ENCODE measurements around the gene SART1.
A peak's percentile ranks its signal among the peaks of the same experiment; 100 is the strongest.

SART1 gene

GRCh38 chr11:65967329-65967934 lies 5.9 kb downstream of the SART1 start:
- no peak for DNase-seq (ENCODE audit: low read depth in 2 of 2)

GRCh38 chr11:65968600-65969482 lies 7.3 kb downstream of the SART1 start:
- DNase-seq (ENCODE audit: low read depth in 2 of 2), result no peak

- no peak for DNase-seq (ENCODE audit: low read depth in 2 of 2)
Measured at GRCh38 chr11:65972116-65972515, 10.6 kb downstream of the SART1 start.

DNA sequence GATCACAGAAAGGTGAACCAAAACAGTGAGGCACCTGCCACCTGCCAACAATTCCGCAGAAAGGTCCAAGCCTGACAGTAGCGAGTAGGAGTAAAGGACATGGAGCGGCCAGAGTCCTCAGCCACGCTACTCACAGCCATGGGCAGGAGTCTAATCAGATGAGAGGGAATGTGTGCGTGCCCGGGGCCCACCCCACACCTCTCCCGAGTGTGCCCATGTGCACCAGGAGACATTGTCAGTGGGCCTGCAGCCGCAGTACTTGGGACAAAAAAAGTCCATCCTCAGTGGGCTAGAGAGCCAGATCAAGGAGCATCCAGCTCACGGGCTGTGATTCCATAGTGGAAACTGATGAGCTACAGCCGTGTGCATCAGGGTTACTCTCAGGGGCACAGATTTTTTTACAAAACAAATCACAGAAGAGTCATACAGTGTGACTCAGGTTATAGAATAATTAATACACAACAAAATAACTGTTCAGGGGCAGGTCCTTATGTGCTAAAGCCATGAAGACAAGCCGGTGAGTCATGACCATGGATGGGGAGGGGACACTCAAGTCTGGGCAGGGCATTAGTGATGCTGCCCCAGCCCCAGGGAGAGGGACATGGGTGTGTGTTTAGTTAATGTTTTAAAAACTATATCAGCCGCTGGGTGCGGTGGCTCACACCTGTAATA lies 12.0 kb downstream of the SART1 start:
- DNase-seq (ENCODE audit: low read depth in 2 of 2), result no peak

DNA sequence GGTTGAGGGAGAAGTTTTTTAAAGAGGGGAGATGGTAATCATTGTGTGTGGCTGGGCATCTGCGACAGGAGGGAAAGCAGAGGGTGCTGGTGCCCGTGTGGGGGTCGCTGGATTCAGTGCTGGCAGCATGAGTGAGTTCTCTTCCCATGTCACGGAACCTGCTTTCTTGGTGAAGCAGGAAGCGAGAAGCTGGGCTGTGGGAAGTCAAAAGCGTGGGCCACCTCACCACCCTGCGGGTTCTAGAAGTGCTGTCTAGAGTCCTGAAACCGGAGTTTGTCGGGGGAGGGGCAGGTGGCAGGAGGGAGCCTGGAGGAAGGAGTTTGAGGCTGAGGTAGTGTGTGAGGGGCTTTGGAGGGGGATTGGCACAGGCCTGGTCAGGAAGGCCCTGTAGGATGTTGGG lies 14.2 kb downstream of the SART1 start:
- DNase-seq (ENCODE audit: low read depth in 2 of 2), result no peak

GRCh38 chr11:65976216-65977176 lies 15.0 kb downstream of the SART1 start:
- DNase-seq (ENCODE audit: low read depth in 2 of 2), result no peak

- no peak for DNase-seq (ENCODE audit: low read depth in 2 of 2)
Measured at GRCh38 chr11:65977621-65978390, 16.3 kb downstream of the SART1 start.

- no peak for DNase-seq (ENCODE audit: low read depth in 2 of 2)
Measured at GRCh38 chr11:65978391-65979238, 17.1 kb downstream of the SART1 start.

- no peak for DNase-seq (ENCODE audit: low read depth in 2 of 2)
Measured at GRCh38 chr11:65979261-65979759, 17.8 kb downstream of the SART1 start.

DNA sequence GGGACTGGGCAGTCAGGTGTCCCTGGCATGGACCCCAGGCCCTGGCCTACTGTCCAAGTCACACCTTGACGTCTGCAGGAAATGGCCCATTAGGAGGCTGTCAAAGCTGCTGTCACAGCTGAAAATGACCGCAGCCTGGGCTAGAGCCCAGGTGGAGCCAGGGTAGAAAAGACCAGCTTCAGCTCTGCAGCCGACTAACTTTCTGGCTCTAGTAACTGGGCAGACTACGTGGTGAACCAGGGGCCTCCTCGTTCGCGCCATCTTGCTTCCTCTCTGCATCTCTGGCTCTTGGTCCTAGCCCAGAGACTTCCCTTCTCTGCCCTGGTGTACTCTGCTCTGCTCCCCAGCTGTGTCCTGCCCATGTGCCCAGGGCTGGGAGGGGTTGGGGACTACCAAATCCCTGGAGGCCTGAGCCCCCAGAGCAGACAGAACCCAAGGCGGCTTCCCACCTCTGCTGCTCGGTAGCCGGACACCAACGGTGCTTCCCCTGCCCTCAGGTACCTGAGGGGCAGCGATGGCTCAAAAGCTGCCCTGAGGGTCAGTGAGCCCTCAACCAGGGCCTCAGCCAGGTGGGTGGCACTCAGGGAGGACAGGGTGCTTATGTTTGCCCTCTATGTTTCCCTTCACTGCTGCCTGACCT lies 19.7 kb downstream of the SART1 start:
- no peak for DNase-seq (ENCODE audit: low read depth in 2 of 2)

GRCh38 chr11:65981972-65982823 lies 20.7 kb downstream of the SART1 start:
- no peak for DNase-seq (ENCODE audit: low read depth in 2 of 2)

GRCh38 chr11:65982824-65983588 lies 21.5 kb downstream of the SART1 start:
- DNase-seq (ENCODE audit: low read depth in 2 of 2), result no peak

GRCh38 chr11:65983589-65983987 lies 22.1 kb downstream of the SART1 start:
- no peak for DNase-seq (ENCODE audit: low read depth in 2 of 2)

- DNase-seq (ENCODE audit: low read depth in 2 of 2), result no peak
Measured at GRCh38 chr11:65987336-65987735, 25.8 kb downstream of the SART1 start.

GRCh38 chr11:65988791-65989592 lies 27.5 kb downstream of the SART1 start:
- DNase-seq (ENCODE audit: low read depth in 2 of 2), result peak; percentile 81 to 83

GRCh38 chr11:65992056-65992455 lies 30.5 kb downstream of the SART1 start:
- DNase-seq (ENCODE audit: low read depth in 2 of 2), result no peak

DNA sequence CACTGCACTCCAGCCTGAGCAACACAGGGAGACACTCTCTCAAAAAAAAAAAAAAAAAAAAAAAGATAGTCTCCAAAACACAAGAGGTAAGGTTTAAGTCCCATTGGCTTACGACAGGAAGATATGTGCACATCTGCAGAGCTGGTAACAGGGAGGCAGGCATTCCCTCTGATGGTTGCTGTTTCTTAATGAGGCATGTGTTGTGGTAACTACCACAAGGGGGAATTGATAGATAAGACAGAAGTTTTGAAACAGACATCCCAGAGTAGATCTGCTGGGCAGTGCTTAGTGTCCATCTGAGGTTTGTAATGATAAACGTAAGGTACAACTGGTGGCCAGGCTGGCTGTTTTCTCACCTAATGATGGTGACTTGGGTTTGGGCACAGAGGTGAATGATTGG lies 35.8 kb downstream of the SART1 start:
- no peak for DNase-seq (ENCODE audit: low read depth in 2 of 2)

Data from stimulated activated CD8-positive, alpha-beta memory T cell treated with anti-CD3 and anti-CD28 coated beads, Interleukin-2, amount 100 ng/mL, for 1 hour (primary cell).